Chondrocyte (in vitro differentiated cells): ENCODE results near the gene ADAMTS3. TPM values are rescaled to one million over a fixed set of nuclear protein-coding genes. Genes with fewer than 3 reads are reported as not detected.

Source experiments
- DNase-seq: peaks from one replicate; pipeline ENCODE4 v3.0.0; 2021; ENCODE audit warnings: mixed read lengths, low spot score
- H3K27ac Mint-ChIP-seq: one replicate; pipeline ENCODE4 v1.8.0; 2021; ENCODE audit warnings: mild to moderate bottlenecking, moderate library complexity, mixed read lengths; ENCODE audit not compliant: unreplicated experiment
- H3K27me3 Mint-ChIP-seq: 2 replicates; pipeline ENCODE4 v1.8.0; 2021; ENCODE audit warnings: low read depth, mixed read lengths
- H3K36me3 Mint-ChIP-seq: 2 replicates; pipeline ENCODE4 v1.8.0; 2021; ENCODE audit warnings: low read depth, mixed read lengths
- H3K4me1 Mint-ChIP-seq: 2 replicates; pipeline ENCODE4 v1.8.0; 2021; ENCODE audit warnings: low read depth, mild to moderate bottlenecking, mixed read lengths
- H3K4me3 Mint-ChIP-seq: one replicate; pipeline ENCODE4 v1.8.0; 2021; ENCODE audit warnings: mild to moderate bottlenecking, moderate library complexity, mixed read lengths; ENCODE audit not compliant: unreplicated experiment
- H3K9me3 Mint-ChIP-seq: 2 replicates; pipeline ENCODE4 v1.8.0; 2021; ENCODE audit warnings: low read depth, mixed read lengths
- long read RNA-seq: library from polyadenylated mRNA; stranded (forward); transcript quantifications from one replicate; pipeline ENCODE4 v2.0.0, GENCODE V29; 2021
- total RNA-seq: library from RNA; stranded (reverse); gene quantifications from 3 replicates; pipeline ENCODE4 v1.2.1, GENCODE V29; 2021
- TF ChIP-seq, protein P1 (sequence below): fragments of 200-600 bp; sonication (generic); IDR thresholded peaks from 2 replicates; pipeline ENCODE4 v1.5.0; 2021; ENCODE audit warnings: antibody characterized with exemption, mild to moderate bottlenecking, moderate library complexity

ADAMTS3 gene
- 0.60 to 3.0 TPM (median 0.74 TPM) in 3 replicates for total RNA-seq
- long read RNA-seq: 0 reads

DNA sequence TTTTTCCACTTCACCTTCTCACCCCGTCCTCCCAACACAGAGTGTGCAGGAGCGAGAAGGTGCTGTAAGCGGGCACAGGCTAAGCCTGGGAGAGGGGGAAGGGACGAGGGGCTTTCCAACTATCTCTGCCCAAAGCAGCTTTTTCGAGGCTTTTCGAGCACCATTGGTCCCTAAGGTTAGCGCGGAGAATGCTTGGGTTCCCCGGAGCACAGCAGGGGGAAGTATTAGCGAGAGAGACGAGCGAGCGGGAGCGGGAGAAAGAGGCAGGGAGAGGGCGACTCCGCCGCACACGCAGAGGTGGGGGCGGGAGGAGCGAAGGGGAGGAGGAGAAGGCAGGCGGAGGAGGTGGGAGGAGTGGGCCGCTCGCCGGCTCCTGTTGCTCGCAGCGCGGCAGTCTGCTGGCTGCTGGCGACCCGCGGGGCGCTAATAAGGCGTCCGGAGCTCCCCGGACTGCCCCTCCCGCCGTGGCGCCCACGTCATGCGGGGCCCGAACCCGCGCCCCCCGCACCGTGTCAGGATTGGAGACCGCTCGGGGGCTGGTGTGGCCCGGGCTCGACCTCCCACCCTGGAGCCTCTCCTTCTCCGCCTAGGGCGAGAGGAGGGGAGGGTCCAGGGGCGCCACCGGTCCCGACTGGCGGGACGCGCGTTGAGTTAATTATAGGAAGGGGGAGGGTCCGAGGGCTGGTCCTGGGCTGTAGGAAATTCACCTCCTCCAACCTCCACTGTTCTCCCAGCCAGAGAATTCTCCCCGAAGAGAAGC is at the start of gene ADAMTS3:
TSS of gene ADAMTS3 (minus strand) at position 263 of the 760 bp plus-strand sequence. CDS start 459 bp downstream, outside the sequence.
- DNase-seq: no peak
- peak within 1 kb of the TSS; percentile 90 for H3K4me3 Mint-ChIP-seq
- peaks cover 19% of the 10 kb centered on the region for H3K4me1 Mint-ChIP-seq
- H3K36me3 Mint-ChIP-seq: no peaks in the 10 kb centered on the region
- H3K27ac Mint-ChIP-seq: peak within 1 kb of the TSS; percentile 60
- TF ChIP-seq, protein P1, sequence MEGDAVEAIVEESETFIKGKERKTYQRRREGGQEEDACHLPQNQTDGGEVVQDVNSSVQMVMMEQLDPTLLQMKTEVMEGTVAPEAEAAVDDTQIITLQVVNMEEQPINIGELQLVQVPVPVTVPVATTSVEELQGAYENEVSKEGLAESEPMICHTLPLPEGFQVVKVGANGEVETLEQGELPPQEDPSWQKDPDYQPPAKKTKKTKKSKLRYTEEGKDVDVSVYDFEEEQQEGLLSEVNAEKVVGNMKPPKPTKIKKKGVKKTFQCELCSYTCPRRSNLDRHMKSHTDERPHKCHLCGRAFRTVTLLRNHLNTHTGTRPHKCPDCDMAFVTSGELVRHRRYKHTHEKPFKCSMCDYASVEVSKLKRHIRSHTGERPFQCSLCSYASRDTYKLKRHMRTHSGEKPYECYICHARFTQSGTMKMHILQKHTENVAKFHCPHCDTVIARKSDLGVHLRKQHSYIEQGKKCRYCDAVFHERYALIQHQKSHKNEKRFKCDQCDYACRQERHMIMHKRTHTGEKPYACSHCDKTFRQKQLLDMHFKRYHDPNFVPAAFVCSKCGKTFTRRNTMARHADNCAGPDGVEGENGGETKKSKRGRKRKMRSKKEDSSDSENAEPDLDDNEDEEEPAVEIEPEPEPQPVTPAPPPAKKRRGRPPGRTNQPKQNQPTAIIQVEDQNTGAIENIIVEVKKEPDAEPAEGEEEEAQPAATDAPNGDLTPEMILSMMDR: peak; percentile 18
- no peaks in the 10 kb centered on the region for H3K9me3 Mint-ChIP-seq
- no peaks in the 10 kb centered on the region for H3K27me3 Mint-ChIP-seq

DNA sequence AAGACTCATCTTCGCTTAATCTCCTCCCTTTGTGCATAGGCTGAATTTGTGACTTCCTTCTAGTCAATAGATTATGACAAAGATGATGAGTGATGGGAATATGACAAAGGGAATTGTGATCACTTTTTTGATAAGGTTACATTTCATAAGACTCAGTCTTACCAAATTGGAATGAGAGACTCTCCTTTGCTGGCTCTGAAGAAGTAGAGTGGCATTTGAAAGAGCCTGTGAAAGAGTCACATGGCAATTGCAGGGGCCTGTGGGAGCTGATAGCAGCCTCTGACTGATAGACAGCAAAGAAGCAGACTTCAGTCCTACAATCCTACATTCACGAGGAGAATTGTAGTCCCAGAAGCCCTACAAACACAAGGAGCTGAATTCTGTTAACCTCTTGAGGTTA is 44.9 kb upstream of the ADAMTS3 start:
- TF ChIP-seq, protein P1: no peak
- H3K27ac Mint-ChIP-seq: no peak overlapping the region
- H3K27me3 Mint-ChIP-seq: peaks cover 29% of the 10 kb centered on the region
- H3K4me1 Mint-ChIP-seq: no peaks in the 10 kb centered on the region
- no peak overlapping the region for H3K4me3 Mint-ChIP-seq
- H3K36me3 Mint-ChIP-seq: no peaks in the 10 kb centered on the region
- DNase-seq: no peak
- H3K9me3 Mint-ChIP-seq: peaks cover 18% of the 10 kb centered on the region

DNA sequence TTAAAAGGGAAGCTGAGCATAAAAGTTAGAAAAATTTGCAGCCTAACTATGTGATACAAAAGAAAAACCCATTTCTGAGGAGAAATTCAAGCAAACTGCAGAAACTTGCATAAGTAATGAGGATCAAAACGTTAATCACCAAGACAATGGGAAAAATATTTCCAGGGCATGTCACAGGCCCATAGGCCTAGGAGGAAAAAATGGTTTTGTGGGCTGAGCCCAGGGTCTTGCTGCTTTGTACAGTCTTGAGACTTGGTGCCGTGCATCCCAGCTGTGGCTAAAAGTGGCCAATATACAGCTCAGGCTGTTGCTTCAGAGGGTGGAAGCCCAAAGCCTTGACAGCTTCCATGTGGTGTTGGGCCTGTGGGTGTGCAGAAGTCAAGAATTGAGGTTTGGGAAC is 37.7 kb upstream of the ADAMTS3 start:
- H3K27me3 Mint-ChIP-seq: peaks cover 16% of the 10 kb centered on the region
- TF ChIP-seq, protein P1: no peak
- H3K27ac Mint-ChIP-seq: no peak overlapping the region
- peaks cover 1% of the 10 kb centered on the region for H3K36me3 Mint-ChIP-seq
- no peak overlapping the region for H3K4me3 Mint-ChIP-seq
- no peak for DNase-seq
- no peaks in the 10 kb centered on the region for H3K4me1 Mint-ChIP-seq
- peaks cover 13% of the 10 kb centered on the region for H3K9me3 Mint-ChIP-seq

DNA sequence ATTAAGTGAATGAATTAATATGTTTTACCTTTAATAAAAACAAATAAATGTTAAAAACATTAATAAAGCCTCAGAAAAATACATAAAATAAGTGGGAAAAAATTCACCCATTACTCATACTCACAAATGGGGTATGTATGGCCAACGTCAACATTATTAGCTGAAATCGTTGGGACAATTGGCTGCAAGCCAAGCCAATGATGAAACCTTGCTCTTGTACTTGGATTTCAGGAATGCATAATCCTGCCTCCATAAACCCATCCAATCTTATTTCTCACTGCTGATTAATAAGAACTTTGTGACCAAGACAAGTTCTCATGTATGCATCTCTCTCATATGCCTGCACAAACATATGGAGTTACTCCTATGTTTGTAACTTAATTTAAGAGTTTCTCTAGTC is 35.3 kb upstream of the ADAMTS3 start:
- Mint-ChIP-seq H3K4me3 (no peak overlapping the region), H3K4me1 (no peaks in the 10 kb centered on the region), H3K9me3 (peaks cover 13% of the 10 kb centered on the region), H3K36me3 (peaks cover 1% of the 10 kb centered on the region), H3K27ac (no peak overlapping the region), H3K27me3 (peaks cover 3% of the 10 kb centered on the region)
- no peak for DNase-seq
- TF ChIP-seq, protein P1: no peak

DNA sequence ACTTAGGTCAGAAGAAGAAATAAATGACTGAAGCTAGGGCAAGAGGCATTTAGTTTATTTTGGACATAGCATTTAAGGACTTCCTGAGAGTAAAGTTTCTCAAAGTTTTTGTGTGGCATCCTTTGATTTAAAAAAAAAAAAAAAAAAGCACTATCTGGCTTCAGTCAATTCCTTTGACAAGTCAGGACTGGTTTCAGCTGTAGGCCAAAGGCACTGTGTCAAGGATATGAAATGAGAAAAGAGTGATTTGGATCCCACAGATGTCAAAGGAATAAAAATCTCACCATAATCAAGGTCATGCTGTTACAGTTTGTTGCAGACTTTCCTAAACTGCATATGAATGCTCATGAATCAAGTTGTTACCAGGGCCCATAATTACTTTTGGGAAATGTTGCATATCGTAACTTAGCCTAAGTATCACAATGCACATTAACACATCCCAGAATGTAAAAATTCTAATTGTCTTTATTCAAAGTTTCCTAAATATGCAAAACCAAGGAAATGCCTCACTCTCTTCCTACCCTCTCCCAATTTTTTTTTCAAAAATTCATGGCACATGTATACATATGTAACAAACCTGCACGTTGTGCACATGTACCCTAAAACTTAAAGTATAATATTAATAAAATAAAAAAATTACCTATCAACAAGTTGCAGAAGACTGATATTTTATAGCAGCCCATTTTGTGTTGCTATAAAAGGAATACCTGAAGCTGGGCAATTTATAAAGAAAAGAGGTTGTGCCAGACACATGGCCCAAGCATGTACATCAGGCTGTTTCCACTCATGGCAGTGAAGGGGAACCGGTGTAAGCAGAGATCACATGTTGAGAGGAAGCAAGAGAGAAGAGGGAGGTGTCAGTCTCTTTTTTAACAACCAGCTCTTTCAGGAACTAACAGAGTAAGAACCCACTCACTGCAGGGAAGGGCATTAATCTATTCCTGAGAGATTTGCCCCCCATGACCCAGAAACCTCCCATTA is 33.7 kb upstream of the ADAMTS3 start:
- TF ChIP-seq, protein P1: no peak
- DNase-seq: no peak
- H3K27ac Mint-ChIP-seq: no peak overlapping the region
- H3K4me3 Mint-ChIP-seq: no peak overlapping the region
- no peaks in the 10 kb centered on the region for H3K27me3 Mint-ChIP-seq
- peaks cover 1% of the 10 kb centered on the region for H3K36me3 Mint-ChIP-seq
- peaks cover 11% of the 10 kb centered on the region for H3K9me3 Mint-ChIP-seq
- no peaks in the 10 kb centered on the region for H3K4me1 Mint-ChIP-seq
